Measurements from ENCODE around the gene KLF1.
"Not testable (repeated sequence)": the region's sequence is repeated elsewhere in the genome, so short reads cannot be mapped to it uniquely, and the experiment has no call there.

Gene KLF1

GRCh38 chr19:12886969-12887747, at the start of gene KLF1:
TSS of gene KLF1 (minus strand) at chr19:12887201. CDS start at chr19:12887140, 61 bp downstream.
- no peak for DNase-seq (ENCODE audit: low read depth in 1 of 2, low spot score in 1 of 2)
- TF ChIP-seq JUND (IDR thresholded peaks at IDR 0.05; ENCODE audit: low read depth): no peak
- in situ Hi-C loops (cut with HindIII; ENCODE audit: low pct_unique_long_range_greater_than_20kb, low sequenced_read_pairs): no loop called here

GRCh38 chr19:12936582-12936981, 49.6 kb upstream of the KLF1 start:
- in situ Hi-C loops (cut with HindIII; ENCODE audit: low pct_unique_long_range_greater_than_20kb, low sequenced_read_pairs): no loop called here
- DNase-seq (ENCODE audit: low read depth in 1 of 2, low spot score in 1 of 2): no peak

GRCh38 chr19:12935071-12935470, 48.1 kb upstream of the KLF1 start:
- no peak for DNase-seq (ENCODE audit: low read depth in 1 of 2, low spot score in 1 of 2)
- TF ChIP-seq JUND (IDR thresholded peaks at IDR 0.05; ENCODE audit: low read depth): no peak
- in situ Hi-C loops (cut with HindIII; ENCODE audit: low pct_unique_long_range_greater_than_20kb, low sequenced_read_pairs): no loop called here

More at GRCh38 chr19:12936582-12936981, 49.6 kb upstream of the KLF1 start:
- TF ChIP-seq JUND (IDR thresholded peaks at IDR 0.05; ENCODE audit: low read depth): no peak

GRCh38 chr19:12933287-12934072, 46.5 kb upstream of the KLF1 start, which contains the start of gene FARSA:
TSS of gene FARSA (minus strand) at chr19:12933711. CDS start at chr19:12933696, 15 bp downstream.
- no peak for TF ChIP-seq JUND (IDR thresholded peaks at IDR 0.05; ENCODE audit: low read depth)
- peak; percentile 55 to 91 for DNase-seq (ENCODE audit: low read depth in 1 of 2, low spot score in 1 of 2)
- in situ Hi-C loops (cut with HindIII; ENCODE audit: low pct_unique_long_range_greater_than_20kb, low sequenced_read_pairs): no loop called here

GRCh38 chr19:12932392-12933286, 45.6 kb upstream of the KLF1 start:
- no peak for TF ChIP-seq JUND (IDR thresholded peaks at IDR 0.05; ENCODE audit: low read depth)
- in situ Hi-C loops (cut with HindIII; ENCODE audit: low pct_unique_long_range_greater_than_20kb, low sequenced_read_pairs): no loop called here
- no peak for DNase-seq (ENCODE audit: low read depth in 1 of 2, low spot score in 1 of 2)

GRCh38 chr19:12930002-12930645, 43.1 kb upstream of the KLF1 start:
- no peak for DNase-seq (ENCODE audit: low read depth in 1 of 2, low spot score in 1 of 2)
- in situ Hi-C loops (cut with HindIII; ENCODE audit: low pct_unique_long_range_greater_than_20kb, low sequenced_read_pairs): no loop called here
- TF ChIP-seq JUND (IDR thresholded peaks at IDR 0.05; ENCODE audit: low read depth): no peak

GRCh38 chr19:12924621-12925310, 37.8 kb upstream of the KLF1 start:
- no peak for DNase-seq (ENCODE audit: low read depth in 1 of 2, low spot score in 1 of 2)
- no peak for TF ChIP-seq JUND (IDR thresholded peaks at IDR 0.05; ENCODE audit: low read depth)
- in situ Hi-C loops (cut with HindIII; ENCODE audit: low pct_unique_long_range_greater_than_20kb, low sequenced_read_pairs): no loop called here

- TF ChIP-seq JUND (IDR thresholded peaks at IDR 0.05; ENCODE audit: low read depth): no peak
- no peak for DNase-seq (ENCODE audit: low read depth in 1 of 2, low spot score in 1 of 2)
- in situ Hi-C loops (cut with HindIII; ENCODE audit: low pct_unique_long_range_greater_than_20kb, low sequenced_read_pairs): no loop called here
Measured at GRCh38 chr19:12922959-12923358, 36.0 kb upstream of the KLF1 start.

- no peak for DNase-seq (ENCODE audit: low read depth in 1 of 2, low spot score in 1 of 2)
- TF ChIP-seq JUND (IDR thresholded peaks at IDR 0.05; ENCODE audit: low read depth): no peak
- in situ Hi-C loops (cut with HindIII; ENCODE audit: low pct_unique_long_range_greater_than_20kb, low sequenced_read_pairs): no loop called here
Measured at GRCh38 chr19:12921047-12921446, 34.0 kb upstream of the KLF1 start.

GRCh38 chr19:12918253-12918652, 31.3 kb upstream of the KLF1 start:
- in situ Hi-C loops (cut with HindIII; ENCODE audit: low pct_unique_long_range_greater_than_20kb, low sequenced_read_pairs): no loop called here
- DNase-seq (ENCODE audit: low read depth in 1 of 2, low spot score in 1 of 2): no peak
- no peak for TF ChIP-seq JUND (IDR thresholded peaks at IDR 0.05; ENCODE audit: low read depth)

- in situ Hi-C loops (cut with HindIII; ENCODE audit: low pct_unique_long_range_greater_than_20kb, low sequenced_read_pairs); DNase-seq (ENCODE audit: low read depth in 1 of 2, low spot score in 1 of 2): not testable (repeated sequence)
Measured at GRCh38 chr19:12915860-12916259, 28.9 kb upstream of the KLF1 start.

Data from T47D (cell line).